Liver (tissue), 3 donors: ENCODE measurements around the gene OR6F1.

Experiments
- EGR1 ChIP-seq, 2 donors: IDR thresholded peaks; 2 replicates each; pipeline ENCODE4 v1.6.1; 2016 to 2018; ENCODE audit warnings: antibody characterized with exemption in 2 of 2, low read depth in 2 of 2
- FOXA1 ChIP-seq: IDR thresholded peaks from 2 replicates; pipeline ENCODE4 v1.6.1; 2016; ENCODE audit warnings: antibody characterized with exemption
- GABPA ChIP-seq, 2 donors: IDR thresholded peaks in 1 of 2; conservative IDR thresholded peaks in 1 of 2; 2 replicates each; pipeline ENCODE4 v1.6.1; 2016; ENCODE audit warnings: antibody characterized with exemption in 2 of 2, mild to moderate bottlenecking in 1 of 2, moderate library complexity in 1 of 2
- HNF4G ChIP-seq: IDR thresholded peaks from 2 replicates; pipeline ENCODE4 v1.6.1; 2016; ENCODE audit warnings: antibody characterized with exemption
- JUND ChIP-seq, 2 donors: IDR thresholded peaks; 2 replicates each; pipeline ENCODE4 v1.6.1; 2016; ENCODE audit warnings: antibody characterized with exemption in 2 of 2
- RAD21 ChIP-seq, 2 donors: IDR thresholded peaks; 2 replicates each; pipeline ENCODE4 v1.6.1; 2016; ENCODE audit warnings: antibody characterized with exemption in 2 of 2, mild to moderate bottlenecking in 2 of 2
- RXRA ChIP-seq, 2 donors: IDR thresholded peaks; 2 replicates each; pipeline ENCODE4 v1.6.1; 2017 to 2018; ENCODE audit warnings: antibody characterized with exemption in 2 of 2, mild to moderate bottlenecking in 1 of 2
- TAF1 ChIP-seq: conservative IDR thresholded peaks from 2 replicates; pipeline ENCODE4 v1.6.1; 2016; ENCODE audit warnings: antibody characterized with exemption, mild to moderate bottlenecking
- YY1 ChIP-seq: IDR thresholded peaks from 2 replicates; pipeline ENCODE4 v1.6.1; 2016; ENCODE audit warnings: antibody characterized with exemption, mild to moderate bottlenecking
- TF ChIP-seq, protein P1 (sequence below): fragments of 150-350 bp; IDR thresholded peaks from 2 replicates; pipeline ENCODE4 v1.5.1; 2017; ENCODE audit warnings: improper control_type of control experiment, low read depth, low read length; ENCODE audit not compliant: missing input control
- TF ChIP-seq, protein P2 (sequence below): IDR thresholded peaks from 2 replicates; pipeline ENCODE4 v1.6.1; 2016; ENCODE audit warnings: antibody characterized with exemption, mild to moderate bottlenecking
- TF ChIP-seq, protein P3 (sequence below): IDR thresholded peaks from 2 replicates; pipeline ENCODE4 v1.6.1; 2016; ENCODE audit warnings: antibody characterized with exemption
- TF ChIP-seq, protein P4 (sequence below): IDR thresholded peaks from 2 replicates; pipeline ENCODE4 v1.6.1; 2016; ENCODE audit warnings: antibody characterized with exemption
- donor health status: healthy.
- donor health status: healthy.

DNA sequence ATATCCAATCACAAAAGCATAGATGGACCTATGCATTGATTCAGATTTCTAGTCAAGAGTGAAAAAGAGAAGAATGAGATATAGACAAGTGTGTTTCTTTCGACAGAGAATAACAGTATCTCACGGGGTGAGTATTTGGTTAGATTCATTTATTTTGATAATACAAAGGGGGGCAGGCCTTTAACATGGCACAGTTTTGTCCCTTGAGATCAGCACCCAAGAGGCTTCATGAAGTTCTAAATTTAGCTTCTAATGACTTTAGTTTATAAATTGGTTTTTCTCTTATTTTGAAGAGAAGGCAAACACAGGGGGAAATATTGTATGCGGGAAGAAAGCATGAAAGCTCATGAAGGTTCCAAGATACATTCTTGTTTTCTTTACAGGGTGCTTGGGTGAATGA is 44.0 kb upstream of the OR6F1 start, which contains the start of gene OR1C1:
- TF ChIP-seq, protein P1, sequence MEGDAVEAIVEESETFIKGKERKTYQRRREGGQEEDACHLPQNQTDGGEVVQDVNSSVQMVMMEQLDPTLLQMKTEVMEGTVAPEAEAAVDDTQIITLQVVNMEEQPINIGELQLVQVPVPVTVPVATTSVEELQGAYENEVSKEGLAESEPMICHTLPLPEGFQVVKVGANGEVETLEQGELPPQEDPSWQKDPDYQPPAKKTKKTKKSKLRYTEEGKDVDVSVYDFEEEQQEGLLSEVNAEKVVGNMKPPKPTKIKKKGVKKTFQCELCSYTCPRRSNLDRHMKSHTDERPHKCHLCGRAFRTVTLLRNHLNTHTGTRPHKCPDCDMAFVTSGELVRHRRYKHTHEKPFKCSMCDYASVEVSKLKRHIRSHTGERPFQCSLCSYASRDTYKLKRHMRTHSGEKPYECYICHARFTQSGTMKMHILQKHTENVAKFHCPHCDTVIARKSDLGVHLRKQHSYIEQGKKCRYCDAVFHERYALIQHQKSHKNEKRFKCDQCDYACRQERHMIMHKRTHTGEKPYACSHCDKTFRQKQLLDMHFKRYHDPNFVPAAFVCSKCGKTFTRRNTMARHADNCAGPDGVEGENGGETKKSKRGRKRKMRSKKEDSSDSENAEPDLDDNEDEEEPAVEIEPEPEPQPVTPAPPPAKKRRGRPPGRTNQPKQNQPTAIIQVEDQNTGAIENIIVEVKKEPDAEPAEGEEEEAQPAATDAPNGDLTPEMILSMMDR = no peak
- TF ChIP-seq GABPA (IDR thresholded peaks at IDR 0.05 in 1 of 2, conservative IDR thresholded peaks at IDR 0.05 in 1 of 2) (no peak), FOXA1 (no peak), JUND (IDR thresholded peaks at IDR 0.05) (no peak), RXRA (IDR thresholded peaks at IDR 0.05) (no peak), YY1 (no peak), RAD21 (IDR thresholded peaks at IDR 0.05) (no peak), TAF1 (no peak), EGR1 (IDR thresholded peaks at IDR 0.05; ENCODE audit: low read depth in 2 of 2) (no peak), HNF4G (no peak)
- TF ChIP-seq, protein P2, sequence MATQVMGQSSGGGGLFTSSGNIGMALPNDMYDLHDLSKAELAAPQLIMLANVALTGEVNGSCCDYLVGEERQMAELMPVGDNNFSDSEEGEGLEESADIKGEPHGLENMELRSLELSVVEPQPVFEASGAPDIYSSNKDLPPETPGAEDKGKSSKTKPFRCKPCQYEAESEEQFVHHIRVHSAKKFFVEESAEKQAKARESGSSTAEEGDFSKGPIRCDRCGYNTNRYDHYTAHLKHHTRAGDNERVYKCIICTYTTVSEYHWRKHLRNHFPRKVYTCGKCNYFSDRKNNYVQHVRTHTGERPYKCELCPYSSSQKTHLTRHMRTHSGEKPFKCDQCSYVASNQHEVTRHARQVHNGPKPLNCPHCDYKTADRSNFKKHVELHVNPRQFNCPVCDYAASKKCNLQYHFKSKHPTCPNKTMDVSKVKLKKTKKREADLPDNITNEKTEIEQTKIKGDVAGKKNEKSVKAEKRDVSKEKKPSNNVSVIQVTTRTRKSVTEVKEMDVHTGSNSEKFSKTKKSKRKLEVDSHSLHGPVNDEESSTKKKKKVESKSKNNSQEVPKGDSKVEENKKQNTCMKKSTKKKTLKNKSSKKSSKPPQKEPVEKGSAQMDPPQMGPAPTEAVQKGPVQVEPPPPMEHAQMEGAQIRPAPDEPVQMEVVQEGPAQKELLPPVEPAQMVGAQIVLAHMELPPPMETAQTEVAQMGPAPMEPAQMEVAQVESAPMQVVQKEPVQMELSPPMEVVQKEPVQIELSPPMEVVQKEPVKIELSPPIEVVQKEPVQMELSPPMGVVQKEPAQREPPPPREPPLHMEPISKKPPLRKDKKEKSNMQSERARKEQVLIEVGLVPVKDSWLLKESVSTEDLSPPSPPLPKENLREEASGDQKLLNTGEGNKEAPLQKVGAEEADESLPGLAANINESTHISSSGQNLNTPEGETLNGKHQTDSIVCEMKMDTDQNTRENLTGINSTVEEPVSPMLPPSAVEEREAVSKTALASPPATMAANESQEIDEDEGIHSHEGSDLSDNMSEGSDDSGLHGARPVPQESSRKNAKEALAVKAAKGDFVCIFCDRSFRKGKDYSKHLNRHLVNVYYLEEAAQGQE = no peak
- TF ChIP-seq, protein P3, sequence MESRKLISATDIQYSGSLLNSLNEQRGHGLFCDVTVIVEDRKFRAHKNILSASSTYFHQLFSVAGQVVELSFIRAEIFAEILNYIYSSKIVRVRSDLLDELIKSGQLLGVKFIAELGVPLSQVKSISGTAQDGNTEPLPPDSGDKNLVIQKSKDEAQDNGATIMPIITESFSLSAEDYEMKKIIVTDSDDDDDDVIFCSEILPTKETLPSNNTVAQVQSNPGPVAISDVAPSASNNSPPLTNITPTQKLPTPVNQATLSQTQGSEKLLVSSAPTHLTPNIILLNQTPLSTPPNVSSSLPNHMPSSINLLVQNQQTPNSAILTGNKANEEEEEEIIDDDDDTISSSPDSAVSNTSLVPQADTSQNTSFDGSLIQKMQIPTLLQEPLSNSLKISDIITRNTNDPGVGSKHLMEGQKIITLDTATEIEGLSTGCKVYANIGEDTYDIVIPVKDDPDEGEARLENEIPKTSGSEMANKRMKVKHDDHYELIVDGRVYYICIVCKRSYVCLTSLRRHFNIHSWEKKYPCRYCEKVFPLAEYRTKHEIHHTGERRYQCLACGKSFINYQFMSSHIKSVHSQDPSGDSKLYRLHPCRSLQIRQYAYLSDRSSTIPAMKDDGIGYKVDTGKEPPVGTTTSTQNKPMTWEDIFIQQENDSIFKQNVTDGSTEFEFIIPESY = no peak
- TF ChIP-seq, protein P4, sequence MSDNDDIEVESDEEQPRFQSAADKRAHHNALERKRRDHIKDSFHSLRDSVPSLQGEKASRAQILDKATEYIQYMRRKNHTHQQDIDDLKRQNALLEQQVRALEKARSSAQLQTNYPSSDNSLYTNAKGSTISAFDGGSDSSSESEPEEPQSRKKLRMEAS = no peak
